Panc1 (cell line): ENCODE measurements around the gene DBH. TPM values are rescaled to one million over a fixed set of nuclear protein-coding genes. Genes with fewer than 3 reads are reported as not detected.

ENCODE experiments used
- ATAC-seq: fragments of 200-7000 bp; cut with Tn5 transposase; 2 replicates; pipeline ENCODE4 v1.9.1; 2020; ENCODE audit warnings: mild to moderate bottlenecking, moderate library complexity
- BruUV-seq: library from RNA; stranded (reverse); fragments of 400-500 nt; replicated peaks from 2 replicates; lab custom pipeline; 2021; lab: Mats Ljungman, UMichigan
- CTCF ChIA-PET: fragments of 300-600 bp; sonication (Branson Sonifier 250); formaldehyde crosslinking; loops from one replicate; lab custom pipeline; 2022; ENCODE audit warnings: antibody characterized with exemption; lab: Charles Lee
- POLR2A ChIA-PET: fragments of 300-600 bp; sonication (Branson Sonifier 250); formaldehyde crosslinking; loops from one replicate; lab custom pipeline; 2022; ENCODE audit warnings: antibody characterized with exemption; lab: Charles Lee
- DNase-seq: peaks from one replicate; pipeline ENCODE4 v3.0.0-alpha.2; 2010; ENCODE audit warnings: low read depth, low spot score
- H3K27ac ChIP-seq: 2 replicates; pipeline ENCODE4 v1.5.1; 2011; ENCODE audit warnings: mild to moderate bottlenecking, low read length, inconsistent platforms
- H3K27me3 ChIP-seq: fragments of 200-500 bp; sonication (Bioruptor generic); 2 replicates; pipeline ENCODE4 v1.6.0; 2014; ENCODE audit warnings: low read length, inconsistent platforms; ENCODE audit not compliant: control insufficient read depth, insufficient read depth
- H3K36me3 ChIP-seq: fragments of 200-500 bp; sonication (Bioruptor generic); 2 replicates; pipeline ENCODE4 v1.5.1; 2014; ENCODE audit warnings: inconsistent platforms, mild to moderate bottlenecking, low read length, moderate library complexity; ENCODE audit not compliant: control insufficient read depth, insufficient read depth
- H3K4me1 ChIP-seq: 2 replicates; pipeline ENCODE4 v1.5.1; 2011; ENCODE audit warnings: inconsistent platforms, mild to moderate bottlenecking, low read length, moderate library complexity; ENCODE audit not compliant: control insufficient read depth, insufficient read depth
- H3K4me3 ChIP-seq, 2 experiments: 2 replicates each; pipeline ENCODE4 v1.5.1; 2011 to 2012; ENCODE audit warnings: low read depth in 2 of 2, low read length in 2 of 2, mild to moderate bottlenecking in 2 of 2, inconsistent platforms in 1 of 2, moderate library complexity in 1 of 2
- H3K9me3 ChIP-seq: fragments of 200-500 bp; sonication (Bioruptor generic); 2 replicates; pipeline ENCODE4 v1.5.1; 2014; ENCODE audit warnings: low read depth, mild to moderate bottlenecking, inconsistent platforms, low read length, moderate library complexity; ENCODE audit not compliant: control insufficient read depth, insufficient read depth
- CTCF ChIP-seq: fragments of 450-650 bp; IDR thresholded peaks from 2 replicates; pipeline ENCODE4 v1.5.1; 2017; ENCODE audit warnings: mild to moderate bottlenecking
- POLR2AphosphoS5 ChIP-seq: IDR thresholded peaks from 2 replicates; pipeline ENCODE4 v1.6.1; 2012; ENCODE audit warnings: mild to moderate bottlenecking, low read depth, low read length, moderate library complexity
- REST ChIP-seq, 2 experiments: IDR thresholded peaks; 2 replicates each; pipeline ENCODE4 v1.6.1; 2011 to 2012; ENCODE audit warnings: low read depth in 2 of 2, control low read depth in 1 of 2, low read length in 1 of 2, mild to moderate bottlenecking in 1 of 2, moderate library complexity in 1 of 2; ENCODE audit not compliant: insufficient read depth in 1 of 2
- SIN3A ChIP-seq: IDR thresholded peaks from 2 replicates; pipeline ENCODE4 v1.6.1; 2012; ENCODE audit warnings: low read depth, mild to moderate bottlenecking, low read length, moderate library complexity, borderline replicate concordance; ENCODE audit not compliant: insufficient read depth
- TCF7L2 ChIP-seq: IDR thresholded peaks from 2 replicates; pipeline ENCODE4 v1.6.1; 2011; ENCODE audit warnings: mild to moderate bottlenecking, low read depth, low read length, inconsistent platforms
- in situ Hi-C: cut with HindIII; loops from 2 replicates; pipeline ENCODE4 v1.10.0; 2016; ENCODE audit warnings: low sequenced_read_pairs, low pct_unique_long_range_greater_than_20kb
- intact Hi-C: fragments of 100-400 bp; cut with micrococcal nuclease; formaldehyde crosslinking; loops from one replicate; pipeline ENCODE4 v1.10.0; 2022; ENCODE audit not compliant: unreplicated experiment
- total RNA-seq: library from RNA; stranded (reverse); gene quantifications from one replicate; pipeline ENCODE4 v1.2.1, GENCODE V29; 2021; ENCODE audit not compliant: unreplicated experiment

Gene DBH
- total RNA-seq, 1 experiment from 2014 or later, result not detected

GRCh38 chr9:133641861-133642595, 5.9 kb downstream of the DBH start:
- no peak for DNase-seq
- BruUV-seq, result no TSS peak
- H3K4me3 ChIP-seq, result no peak overlapping the region
- no peak for ATAC-seq
- CTCF ChIA-PET, result no interaction called here
- POLR2A ChIA-PET, result no interaction called here
- TF ChIP-seq POLR2AphosphoS5 (no peak), CTCF (no peak), SIN3A (no peak), TCF7L2 (no peak), REST (IDR thresholded peaks at IDR 0.05; ENCODE audit: insufficient read depth in 1 of 2, low read depth in 2 of 2, low read length in 1 of 2) (no peak)
- no peaks in the 10 kb centered on the region for H3K36me3 ChIP-seq
- no peak overlapping the region for H3K27ac ChIP-seq
- no peaks in the 10 kb centered on the region for H3K9me3 ChIP-seq
- H3K4me1 ChIP-seq, result no peaks in the 10 kb centered on the region
- intact Hi-C loops (no loop called here), in situ Hi-C loops (no loop called here)
- no peaks in the 10 kb centered on the region for H3K27me3 ChIP-seq

- in situ Hi-C loops (no loop called here), intact Hi-C loops (no loop called here)
- DNase-seq (no peak), ATAC-seq (no peak)
- Histone ChIP-seq H3K4me3 (no peak overlapping the region), H3K27ac (no peak overlapping the region), H3K27me3 (no peaks in the 10 kb centered on the region), H3K9me3 (no peaks in the 10 kb centered on the region), H3K4me1 (no peaks in the 10 kb centered on the region), H3K36me3 (no peaks in the 10 kb centered on the region)
- ChIA-PET POLR2A (no interaction called here), CTCF (no interaction called here)
- BruUV-seq, result no TSS peak
- TF ChIP-seq POLR2AphosphoS5 (no peak), SIN3A (no peak), CTCF (no peak), TCF7L2 (no peak)
These were observed 6.7 kb downstream of the DBH start for GRCh38 chr9:133642708-133643361.
